HG02981 (cell line): ENCODE data around the gene HBA1.
"Not testable (repeated sequence)": the region's sequence is repeated elsewhere in the genome, so short reads cannot be mapped to it uniquely, and the experiment has no call there.

Experiments
- ATAC-seq: cut with Tn5 transposase; IDR thresholded peaks from one replicate; pipeline ENCODE4 v1.9.1; 2021; ENCODE audit warnings: mild to moderate bottlenecking, moderate library complexity; ENCODE audit not compliant: unreplicated experiment

The HBA1 gene

GRCh38 chr16:173928-174769 lies 2.3 kb upstream of the HBA1 start:
- not testable (repeated sequence) for ATAC-seq

GRCh38 chr16:175011-175949 lies 1.2 kb upstream of the HBA1 start:
- no peak for ATAC-seq

- ATAC-seq = not testable (repeated sequence)
Measured at GRCh38 chr16:176006-176405, 474 bp upstream of the HBA1 start.

GRCh38 chr16:177394-177822 lies 928 bp downstream of the HBA1 start:
- no peak for ATAC-seq

- no peak for ATAC-seq
Measured at GRCh38 chr16:177981-178667, 1.6 kb downstream of the HBA1 start.

GRCh38 chr16:178668-179015 lies 2.2 kb downstream of the HBA1 start:
- no peak for ATAC-seq

GRCh38 chr16:179211-180092 lies 3.0 kb downstream of the HBA1 start:
- no peak for ATAC-seq

- ATAC-seq = no peak
Measured at GRCh38 chr16:180101-180675, 3.7 kb downstream of the HBA1 start, which contains the start of gene HBQ1. TSS of gene HBQ1 (plus strand) at chr16:180459. CDS start at chr16:180487, 28 bp downstream.

GRCh38 chr16:180681-181564 lies 4.4 kb downstream of the HBA1 start:
- no peak for ATAC-seq

GRCh38 chr16:181565-182021 lies 5.1 kb downstream of the HBA1 start:
- ATAC-seq = no peak

- ATAC-seq = no peak
Measured at GRCh38 chr16:183005-183404, 6.5 kb downstream of the HBA1 start.

GRCh38 chr16:185213-185612 lies 8.7 kb downstream of the HBA1 start:
- no peak for ATAC-seq

- ATAC-seq = no peak
Measured at GRCh38 chr16:185691-186090, 9.2 kb downstream of the HBA1 start.

- ATAC-seq = no peak
Measured at GRCh38 chr16:187330-187729, 10.8 kb downstream of the HBA1 start.

- no peak for ATAC-seq
Measured at GRCh38 chr16:188674-189073, 12.2 kb downstream of the HBA1 start.

GRCh38 chr16:189604-190186 lies 13.2 kb downstream of the HBA1 start:
- ATAC-seq = no peak

- ATAC-seq = no peak
Measured at GRCh38 chr16:191831-192230, 15.4 kb downstream of the HBA1 start.

- no peak for ATAC-seq
Measured at GRCh38 chr16:192686-193085, 16.2 kb downstream of the HBA1 start.
